Stromal cell of bone marrow (primary cell): Measurements from ENCODE around the gene MYOZ3.

Experiments used
- DNase-seq: peaks from one replicate; pipeline ENCODE4 v3.0.0-alpha.2; 2012; ENCODE audit warnings: low read depth

The MYOZ3 gene

DNA sequence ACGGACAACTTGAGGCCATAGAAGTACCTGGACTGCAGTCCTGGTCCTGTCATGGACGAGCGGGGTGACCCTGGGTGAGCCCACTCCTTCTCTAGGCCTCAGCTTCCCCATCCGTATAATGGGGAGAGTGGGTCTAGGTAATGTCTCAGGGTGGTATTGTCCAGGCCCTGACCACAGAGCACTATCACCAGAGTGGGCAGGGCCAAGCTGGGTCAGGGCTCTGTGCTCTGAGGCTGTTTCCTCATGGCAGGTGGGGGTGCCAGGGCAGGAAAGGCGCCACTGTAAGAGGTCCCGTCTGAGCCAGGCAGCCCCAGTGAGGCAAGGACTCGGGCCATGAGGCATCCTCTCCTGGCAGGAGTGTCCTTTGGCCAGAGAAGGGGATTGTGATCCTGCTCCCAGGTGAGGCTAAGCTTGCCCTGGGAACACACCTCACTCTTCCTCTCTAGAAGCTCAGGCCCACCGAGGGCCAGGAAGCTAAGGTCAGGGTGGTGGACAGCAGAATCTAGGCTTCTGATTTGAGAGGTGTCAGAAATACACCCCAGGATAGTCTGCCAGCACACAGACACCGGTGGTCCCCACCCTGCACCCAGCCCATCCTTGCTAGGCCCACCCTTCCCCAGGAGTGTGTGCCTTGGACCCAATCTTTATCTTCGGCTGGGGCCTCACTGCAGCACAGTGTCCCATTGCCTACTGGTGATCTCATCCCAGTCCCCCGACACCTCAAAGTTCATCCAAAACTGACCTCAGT lies 1.5 kb upstream of the MYOZ3 start:
- no peak for DNase-seq

DNA sequence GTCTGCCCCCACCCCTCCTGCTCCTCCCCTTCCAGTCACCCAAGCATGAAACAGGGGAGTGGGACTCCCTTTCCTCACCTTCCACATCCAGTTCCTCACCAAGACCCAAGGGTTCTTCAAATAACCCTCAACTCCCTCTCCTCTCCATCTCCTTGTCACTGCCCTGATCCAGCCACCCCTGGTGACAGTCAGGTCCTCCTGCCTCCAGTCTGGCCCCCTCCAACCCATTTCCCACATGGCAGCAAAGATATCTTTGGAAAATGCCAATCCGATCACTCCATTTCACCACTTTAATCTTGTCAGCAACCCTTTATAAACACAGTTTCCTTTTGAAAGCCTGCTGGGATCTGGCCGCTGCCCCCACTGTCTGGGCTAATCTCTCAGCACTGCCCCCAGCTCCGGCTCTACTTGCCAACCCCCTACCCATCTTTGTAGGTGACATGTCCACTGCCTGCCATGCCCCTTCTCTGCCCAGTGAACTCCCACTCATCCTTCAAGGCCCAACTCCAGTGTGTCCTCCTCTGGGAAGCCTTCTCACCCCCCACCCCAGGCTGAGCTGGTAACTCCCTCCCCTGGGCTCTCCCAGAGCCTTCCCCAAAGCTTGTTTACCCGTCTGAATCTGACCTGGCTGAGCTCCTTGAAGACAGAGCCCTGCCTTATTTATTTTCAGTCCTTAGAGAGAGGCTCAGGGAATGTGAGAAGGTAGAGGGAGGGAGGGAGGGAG lies 781 bp upstream of the MYOZ3 start:
- DNase-seq = no peak

DNA sequence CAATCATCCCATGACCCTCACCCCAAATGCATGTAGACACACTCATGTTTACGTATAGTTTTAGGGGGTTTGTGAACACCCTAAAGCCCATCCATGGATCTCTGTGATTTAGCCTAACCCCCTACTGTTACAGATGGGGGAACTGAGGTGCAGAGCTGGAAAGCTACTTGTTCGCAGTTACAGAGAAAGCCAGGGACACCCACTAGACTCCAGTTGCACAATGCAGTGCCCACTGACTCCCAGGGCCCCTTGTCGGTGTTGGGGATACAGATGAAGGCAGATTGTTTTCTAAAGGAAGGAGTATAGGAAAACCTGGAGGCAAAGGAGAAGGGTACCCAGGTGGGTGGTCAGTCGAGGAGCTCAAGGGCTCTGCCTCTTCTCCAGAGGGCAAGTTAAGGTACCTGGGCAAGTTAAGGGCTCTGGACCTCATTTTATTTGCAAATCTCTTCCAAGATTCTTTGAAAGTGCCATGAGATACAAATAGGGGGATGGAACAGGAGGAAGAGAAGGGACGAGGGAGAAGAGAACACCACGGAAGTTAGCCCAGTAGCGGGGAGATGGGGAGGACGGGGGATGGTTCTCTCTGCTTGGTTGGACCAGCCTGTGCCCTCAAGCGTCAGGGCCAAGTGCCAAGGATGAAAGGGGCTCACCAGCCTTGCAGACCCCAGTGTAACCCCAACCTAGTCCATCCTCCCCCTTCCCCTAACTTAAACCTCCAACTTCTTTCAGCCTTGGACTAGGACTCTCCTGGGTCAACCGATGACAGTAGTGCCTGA lies 958 bp downstream of the MYOZ3 start:
- no peak for DNase-seq

DNA sequence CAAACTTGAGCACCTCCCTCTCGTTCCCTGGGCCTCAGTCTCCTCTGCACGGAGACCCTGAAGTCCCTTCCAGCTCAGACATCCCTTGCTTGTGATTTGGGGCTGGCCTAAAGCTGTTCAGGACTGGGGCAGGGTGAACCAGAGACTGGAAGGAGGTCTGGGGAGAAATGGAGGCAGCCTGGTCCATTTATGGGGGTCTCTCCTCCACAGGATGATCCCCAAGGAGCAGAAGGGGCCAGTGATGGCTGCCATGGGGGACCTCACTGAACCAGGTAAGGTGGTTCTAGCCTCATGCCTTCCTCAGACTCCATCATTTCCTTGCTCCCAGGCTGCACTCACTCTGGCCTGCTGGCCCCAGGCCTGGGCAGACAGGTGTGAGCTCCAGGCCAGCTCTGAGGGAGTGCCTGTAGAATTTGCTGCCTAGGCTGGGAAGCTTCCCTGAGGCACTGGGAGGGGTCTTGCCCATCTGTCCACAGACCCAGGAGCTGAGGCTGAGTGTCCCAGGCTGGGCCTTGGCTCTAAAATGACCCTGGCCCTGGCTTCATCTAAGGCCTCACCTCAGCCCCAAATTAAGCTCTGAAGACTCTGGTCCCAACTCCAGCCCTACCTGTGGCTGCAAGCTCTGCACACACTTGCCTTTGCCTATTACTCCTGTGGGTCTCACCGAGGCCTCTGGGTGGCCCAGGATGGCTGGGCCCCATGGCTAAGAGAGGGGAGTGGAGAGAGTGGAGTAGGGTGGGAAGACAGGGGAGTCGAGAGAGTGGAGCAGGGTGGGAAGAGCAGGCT lies 1.9 kb downstream of the MYOZ3 start:
- no peak for DNase-seq

DNA sequence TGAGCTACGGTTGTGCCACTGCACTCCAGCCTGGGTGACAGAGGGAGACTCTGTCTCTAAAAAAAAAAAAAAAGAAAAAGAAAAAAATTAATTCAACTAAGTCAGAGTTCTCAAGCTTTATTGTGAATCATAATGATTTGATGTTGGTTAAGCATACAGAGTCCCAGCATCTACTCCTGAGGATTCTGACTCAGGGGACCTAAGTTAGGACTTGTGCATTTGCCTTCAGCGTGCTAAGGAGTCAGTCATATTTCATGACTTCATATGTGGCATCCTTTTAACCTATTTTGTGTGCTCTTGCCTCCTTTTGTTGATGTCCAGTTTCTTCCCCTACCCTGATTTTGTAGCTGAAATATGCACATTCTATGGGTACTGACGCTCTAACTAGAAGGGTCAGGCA lies 2.9 kb downstream of the MYOZ3 start:
- no peak for DNase-seq

DNA sequence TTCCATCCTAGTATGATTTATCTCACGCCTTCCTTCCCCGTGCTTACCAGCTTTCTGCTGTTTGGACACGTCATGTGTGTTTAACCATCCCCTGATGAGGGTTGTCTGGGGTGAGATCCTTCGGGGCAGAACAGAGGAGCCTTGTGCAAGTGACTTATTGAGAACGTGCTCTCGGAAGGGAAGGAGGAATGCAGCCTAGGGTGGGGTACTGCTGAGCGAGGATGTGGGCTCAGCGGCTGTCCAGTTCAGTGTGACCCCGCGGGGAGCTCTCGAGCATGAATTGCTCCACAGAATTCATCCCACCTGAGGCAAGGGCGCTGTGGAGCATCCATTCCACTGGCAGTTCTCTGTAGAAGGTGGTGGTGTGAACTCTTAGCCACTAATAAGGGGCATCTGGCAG lies 4.0 kb downstream of the MYOZ3 start:
- no peak for DNase-seq

DNA sequence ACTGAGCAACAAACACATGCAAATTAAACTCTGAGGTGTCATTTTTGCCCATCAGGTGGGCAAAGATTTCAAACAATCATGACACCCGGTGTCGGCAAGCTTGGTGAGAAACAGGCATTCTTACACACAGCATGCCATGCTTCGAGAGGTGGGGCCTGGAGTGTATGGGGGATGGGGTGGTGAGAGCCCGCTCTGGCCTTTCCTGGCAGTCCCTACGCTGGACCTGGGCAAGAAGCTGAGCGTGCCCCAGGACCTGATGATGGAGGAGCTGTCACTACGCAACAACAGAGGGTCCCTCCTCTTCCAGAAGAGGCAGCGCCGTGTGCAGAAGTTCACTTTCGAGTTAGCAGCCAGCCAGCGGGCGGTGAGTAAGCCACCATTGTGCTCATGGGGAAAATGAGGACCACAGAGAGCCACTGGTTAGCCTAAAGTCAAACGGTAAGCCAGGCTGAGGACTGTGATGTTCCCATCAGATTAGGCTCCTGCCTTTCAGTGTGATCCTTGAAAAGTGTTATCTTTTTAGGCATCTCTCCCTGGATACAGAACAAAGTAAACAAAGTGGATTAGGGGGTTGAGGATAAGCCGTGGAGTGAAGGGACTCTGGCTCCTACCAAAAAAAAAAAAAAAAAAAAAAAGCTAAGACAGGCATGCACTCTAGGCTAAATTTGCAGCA lies 9.4 kb downstream of the MYOZ3 start:
- DNase-seq = no peak

DNA sequence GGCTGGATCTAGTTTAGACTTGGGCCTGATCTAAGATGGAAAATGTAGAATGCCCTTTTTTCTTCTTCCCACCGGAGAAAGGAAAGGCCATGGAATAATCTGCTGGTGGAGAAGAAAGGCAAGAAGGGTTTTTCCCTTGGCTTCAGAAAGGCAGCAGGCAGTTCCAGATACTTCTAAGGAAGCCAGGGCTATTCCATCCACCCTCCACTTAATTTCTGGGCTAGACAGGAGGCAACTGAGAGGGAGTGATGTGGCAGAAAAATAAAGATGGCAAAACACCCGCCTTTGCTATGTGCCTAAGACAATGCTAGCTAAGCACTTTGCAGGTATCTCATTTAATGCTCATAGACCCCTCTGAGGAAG lies 9.9 kb downstream of the MYOZ3 start:
- no peak for DNase-seq

DNA sequence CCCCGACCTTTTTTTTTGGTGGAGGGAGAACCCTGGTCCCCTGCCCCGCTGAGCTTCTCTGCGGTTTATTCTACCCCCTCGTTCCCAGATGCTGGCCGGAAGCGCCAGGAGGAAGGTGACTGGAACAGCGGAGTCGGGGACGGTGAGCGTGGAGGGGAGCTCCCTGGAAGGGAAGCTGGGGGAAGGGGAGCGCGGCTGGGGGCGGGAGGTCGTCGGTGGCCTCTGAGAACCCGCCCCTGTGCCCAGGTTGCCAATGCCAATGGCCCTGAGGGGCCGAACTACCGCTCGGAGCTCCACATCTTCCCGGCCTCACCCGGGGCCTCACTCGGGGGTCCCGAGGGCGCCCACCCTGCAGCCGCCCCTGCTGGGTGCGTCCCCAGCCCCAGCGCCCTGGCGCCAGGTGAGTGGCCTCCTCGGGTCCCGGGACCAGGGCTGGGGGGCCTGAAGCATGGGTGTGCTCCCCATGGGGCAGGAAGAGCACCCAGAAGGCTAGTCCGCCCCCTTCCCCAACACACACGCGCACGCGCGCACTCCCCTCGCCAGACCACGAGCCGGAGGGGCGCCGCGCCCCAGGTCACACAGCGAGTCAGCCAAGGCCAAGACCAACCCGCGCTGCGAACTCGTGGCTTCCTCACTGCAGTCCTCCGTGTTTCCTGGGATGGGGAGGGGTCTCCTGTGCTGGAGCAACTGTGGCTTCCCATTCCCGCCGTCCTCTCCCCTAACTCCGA lies 10.6 kb downstream of the MYOZ3 start:
- DNase-seq = no peak

DNA sequence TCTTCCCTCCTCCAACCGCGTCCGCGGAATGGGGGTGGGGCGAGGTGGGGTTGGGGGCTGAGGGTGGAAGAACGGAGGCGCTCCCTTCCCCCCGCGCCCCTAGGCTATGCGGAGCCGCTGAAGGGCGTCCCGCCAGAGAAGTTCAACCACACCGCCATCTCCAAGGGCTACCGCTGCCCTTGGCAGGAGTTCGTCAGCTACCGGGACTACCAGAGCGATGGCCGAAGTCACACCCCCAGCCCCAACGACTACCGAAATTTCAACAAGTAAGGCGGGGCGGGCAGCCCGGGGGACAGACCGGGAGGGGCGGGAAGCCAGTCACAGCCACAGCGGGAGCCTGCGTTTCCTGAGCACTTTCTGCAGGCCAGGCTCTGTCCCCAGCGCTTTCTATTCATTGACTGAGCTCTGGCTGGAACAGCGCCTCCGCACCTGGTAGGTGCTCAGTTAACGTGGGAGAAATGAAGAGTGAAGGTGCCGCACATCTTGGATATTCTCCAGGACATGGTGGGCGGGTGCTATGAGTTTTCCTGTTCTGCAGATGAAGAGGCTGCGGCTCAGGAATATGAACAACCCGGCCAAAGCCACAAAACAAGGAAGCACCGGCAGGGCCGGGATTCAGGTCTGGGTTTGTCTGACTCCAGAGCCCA lies 11.3 kb downstream of the MYOZ3 start:
- no peak for DNase-seq

DNA sequence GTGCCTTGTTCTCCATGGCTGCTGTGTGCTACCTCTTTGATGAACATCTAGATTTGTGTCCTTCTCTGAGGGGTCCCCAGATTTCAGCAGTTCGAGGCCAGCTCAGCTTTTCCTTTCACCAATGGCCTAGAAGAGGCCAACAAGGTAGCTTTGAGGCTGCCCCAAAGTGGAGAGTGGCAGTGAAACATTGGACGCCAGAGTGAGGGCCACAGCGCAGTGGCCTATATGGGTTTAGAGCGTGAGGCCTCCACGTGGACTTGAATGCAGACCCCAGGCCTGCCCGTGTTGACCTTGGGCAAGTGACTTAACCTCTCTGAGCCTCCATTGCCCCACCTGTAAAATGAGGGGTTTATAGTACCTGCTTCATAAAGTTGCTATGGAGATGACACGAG lies 11.8 kb downstream of the MYOZ3 start:
- DNase-seq = no peak

DNA sequence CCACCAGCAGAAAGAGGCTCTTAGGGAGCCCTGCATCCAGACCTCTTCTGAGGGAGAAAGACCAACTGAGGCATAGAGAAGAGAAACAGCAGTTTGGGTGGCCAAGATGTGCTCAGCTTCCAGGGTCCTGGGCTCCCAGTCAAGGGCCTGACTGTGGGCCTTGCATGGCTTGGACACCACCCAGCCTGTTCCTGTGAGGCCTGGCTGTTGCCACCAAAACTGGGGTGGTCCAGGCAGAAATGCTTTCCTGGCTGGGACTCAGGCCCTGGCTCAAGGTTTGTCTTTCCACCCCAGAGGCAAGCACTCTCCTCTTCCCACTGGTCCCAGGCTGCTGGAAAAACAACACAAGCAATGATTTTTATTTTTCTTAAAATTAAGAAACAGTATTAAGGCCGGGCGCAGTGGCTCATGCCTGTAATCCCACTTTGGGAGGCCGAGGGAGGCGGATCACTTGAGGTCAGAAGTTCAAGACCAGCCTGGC lies 13.3 kb downstream of the MYOZ3 start:
- DNase-seq = no peak

DNA sequence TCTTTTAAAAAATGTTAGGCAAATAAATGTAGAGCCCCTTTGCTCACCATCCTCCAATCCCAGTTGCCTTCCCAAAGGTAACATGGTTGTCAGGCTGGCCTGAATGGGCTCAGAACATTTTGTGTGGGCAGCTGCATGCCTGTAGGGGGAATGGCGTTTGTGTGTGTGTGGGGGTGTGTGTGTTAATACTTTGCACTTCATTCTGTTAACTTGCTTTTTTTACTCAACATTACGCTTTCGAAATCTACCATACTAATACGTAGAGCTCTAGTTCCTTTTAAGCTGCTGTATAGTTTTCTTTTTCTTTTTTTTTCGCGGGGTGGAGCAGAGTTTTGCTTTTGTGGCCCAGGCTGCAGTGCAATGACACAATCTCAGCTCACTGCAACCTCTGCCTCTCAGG lies 14.0 kb downstream of the MYOZ3 start:
- no peak for DNase-seq

DNA sequence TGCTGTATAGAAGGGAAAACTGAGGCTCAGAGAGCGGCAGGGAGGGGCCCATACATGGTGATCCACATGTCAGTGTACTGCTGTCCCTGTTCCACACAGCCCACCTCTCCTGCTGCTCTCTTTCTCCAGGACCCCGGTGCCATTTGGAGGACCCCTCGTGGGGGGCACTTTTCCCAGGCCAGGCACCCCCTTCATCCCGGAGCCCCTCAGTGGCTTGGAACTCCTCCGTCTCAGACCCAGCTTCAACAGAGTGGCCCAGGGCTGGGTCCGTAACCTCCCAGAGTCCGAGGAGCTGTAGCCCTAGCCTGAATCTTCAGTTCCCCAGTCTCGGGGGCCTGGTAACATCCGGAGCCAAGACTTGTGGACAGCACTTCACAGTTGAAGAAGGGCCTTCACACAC lies 15.5 kb downstream of the MYOZ3 start:
- no peak for DNase-seq

DNA sequence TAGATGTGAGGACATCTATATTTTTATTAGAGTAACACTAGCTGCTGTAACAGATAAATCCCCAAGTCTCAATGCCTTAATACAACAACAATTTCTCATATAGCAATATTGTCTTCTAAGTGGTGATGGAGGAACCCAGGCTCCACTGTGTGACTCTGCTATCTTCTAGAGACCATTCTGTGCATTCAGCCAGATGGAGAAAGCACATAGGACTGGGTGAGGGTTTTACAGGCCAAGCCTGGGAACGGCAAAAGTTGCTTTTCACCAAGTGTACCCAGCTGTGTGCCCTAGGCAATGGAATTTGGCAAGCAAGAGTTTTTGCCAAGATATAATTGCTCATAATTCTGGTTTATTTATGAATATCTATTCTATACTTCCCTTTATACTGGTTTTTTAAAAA lies 28.1 kb downstream of the MYOZ3 start:
- no peak for DNase-seq

DNA sequence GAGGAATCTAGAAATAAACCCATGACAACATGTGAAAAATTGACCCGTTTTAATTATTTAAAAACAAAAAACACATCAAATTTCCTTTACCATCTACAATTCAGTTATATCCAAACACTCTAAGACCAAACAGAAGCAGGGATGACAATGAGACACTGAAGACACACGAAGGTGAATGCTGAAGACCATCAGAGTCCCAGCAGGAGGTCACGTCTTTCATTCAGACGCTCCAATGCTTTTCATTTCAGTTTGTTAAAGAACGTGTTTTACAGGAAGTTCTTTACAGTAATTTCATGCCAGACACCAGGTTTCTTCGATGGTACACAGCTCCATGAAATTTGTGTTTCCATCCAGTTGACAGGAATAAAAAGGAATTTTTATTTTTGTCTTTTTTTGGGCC lies 29.7 kb downstream of the MYOZ3 start:
- no peak for DNase-seq

DNA sequence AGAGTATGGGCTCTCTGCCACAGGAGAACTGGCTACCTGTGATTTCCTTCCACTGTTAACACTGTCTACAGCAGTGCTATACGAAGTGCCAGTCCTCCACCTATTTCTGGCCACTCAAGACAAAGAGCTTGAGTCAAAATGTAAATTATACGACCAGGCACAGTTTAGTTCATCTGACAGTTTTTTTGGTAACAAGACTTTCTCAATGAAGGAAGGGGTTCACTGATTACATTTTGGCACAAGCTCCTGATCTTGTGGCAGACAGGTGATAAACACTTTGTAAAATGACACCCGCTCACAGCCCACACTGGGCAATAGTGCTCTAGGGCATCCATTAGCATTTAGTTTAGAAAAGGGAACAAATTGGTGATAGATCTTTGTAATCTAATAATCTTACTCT lies 31.2 kb downstream of the MYOZ3 start:
- DNase-seq = no peak

DNA sequence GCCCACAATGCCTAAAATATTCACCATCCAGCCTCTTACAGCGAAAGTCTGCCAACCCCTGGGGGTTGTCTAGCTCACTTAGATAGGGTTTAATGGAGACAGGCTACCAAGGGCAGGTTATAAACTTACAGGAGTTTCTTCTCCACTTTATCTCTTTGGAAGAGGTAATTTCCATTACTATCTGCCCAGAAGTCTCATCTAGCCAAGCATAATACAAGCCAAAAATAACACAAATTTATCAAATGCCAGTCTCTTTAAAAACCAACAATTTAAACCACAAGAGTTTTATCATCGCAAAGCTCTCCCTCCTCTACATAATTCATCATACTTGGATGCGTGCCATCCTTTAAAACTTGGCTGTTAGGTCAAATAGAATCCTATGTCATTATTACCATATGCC lies 33.6 kb downstream of the MYOZ3 start:
- no peak for DNase-seq

DNA sequence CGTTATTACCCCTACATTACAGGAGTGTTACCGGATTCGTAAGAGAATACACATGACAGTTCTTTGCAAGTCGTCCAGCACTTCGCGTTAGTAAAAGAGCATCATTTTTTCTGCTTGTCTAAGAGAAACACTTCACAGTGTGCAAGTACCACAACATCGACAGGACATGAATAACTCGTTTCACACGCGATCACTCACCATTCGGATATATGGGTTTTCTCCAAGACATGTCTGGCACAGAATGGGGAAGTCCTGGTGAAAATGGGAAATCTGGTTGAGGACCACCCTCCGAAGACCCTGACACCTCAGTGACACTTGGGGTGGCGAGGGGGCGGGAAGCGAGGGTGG lies 39.2 kb downstream of the MYOZ3 start:
- DNase-seq = no peak

DNA sequence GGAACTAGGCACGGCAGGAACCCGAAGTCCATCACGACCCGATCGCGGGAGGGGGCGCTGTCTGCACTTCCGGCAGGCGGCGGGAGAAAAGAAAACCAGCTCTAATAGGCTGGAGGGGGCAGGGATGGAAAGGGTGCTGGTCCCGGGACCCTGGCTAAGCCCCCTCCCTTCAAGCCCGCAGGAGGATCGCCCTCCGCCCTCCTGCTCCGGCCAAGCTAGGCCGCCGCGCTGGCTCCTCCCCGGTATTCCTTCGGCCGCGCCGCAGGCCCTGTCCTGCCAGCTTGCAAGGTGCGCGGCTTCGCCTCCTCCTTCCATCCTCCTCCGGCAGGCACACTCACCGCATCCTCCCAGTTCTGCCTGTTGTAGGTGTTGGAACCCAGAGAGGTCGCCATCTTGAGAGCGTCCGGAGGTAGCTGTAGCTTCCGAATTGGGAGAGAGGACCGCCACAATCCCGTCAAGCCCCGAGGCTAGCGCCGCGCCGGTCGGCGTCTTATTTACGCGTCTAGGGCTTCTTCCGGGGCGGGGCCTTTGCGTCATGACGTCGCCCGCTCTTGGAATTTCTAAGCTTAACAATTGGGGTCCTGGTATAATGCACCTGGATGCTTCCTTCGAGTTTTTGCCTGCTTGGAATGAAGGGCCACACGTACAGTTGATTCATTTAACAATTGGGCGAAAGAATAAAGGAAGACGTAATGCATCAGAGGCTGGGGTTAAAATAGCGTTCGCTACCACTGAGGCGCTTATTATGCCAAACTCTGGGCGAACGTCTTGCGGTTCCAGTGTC lies 39.7 kb downstream of the MYOZ3 start, which contains the start of gene RBM22:
RBM22 (minus strand) TSS at position 469 of the 784 bp plus-strand sequence; CDS start at position 392, 77 bp downstream.
- DNase-seq = peak; percentile 82
